Hepatocyte (in vitro differentiated cells): ENCODE measurements around the gene KATNB1.

Experiments
- CTCF ChIP-seq: fragments of 200-600 bp; sonication (generic); IDR thresholded peaks from 2 replicates; pipeline ENCODE4 v1.5.1; 2016; ENCODE audit warnings: antibody characterized with exemption, mild to moderate bottlenecking; ENCODE audit not compliant: poor library complexity
- EZH2 ChIP-seq: fragments of 200-600 bp; sonication (generic); IDR thresholded peaks from 2 replicates; pipeline ENCODE4 v1.6.1; 2016; ENCODE audit warnings: antibody characterized with exemption, mild to moderate bottlenecking, borderline replicate concordance

- TF ChIP-seq CTCF: no peak
- no peak for TF ChIP-seq EZH2
These were observed 28.9 kb upstream of the KATNB1 start for GRCh38 chr16:57706717-57707116.
